Colonic mucosa (tissue), 4 donors: Measurements from ENCODE around the gene ZNF319. TPM values are rescaled to one million over a fixed set of nuclear protein-coding genes. Genes with fewer than 3 reads are reported as not detected.

Experiments
- DNase-seq: peaks from one replicate; pipeline ENCODE4 v3.0.0-alpha.2; 2020
- H3K27ac ChIP-seq: fragments of 200-600 bp; one replicate; pipeline ENCODE4 v1.8.0; 2021
- H3K27me3 ChIP-seq: fragments of 200-600 bp; one replicate; pipeline ENCODE4 v1.8.0; 2021
- H3K36me3 ChIP-seq: fragments of 200-600 bp; one replicate; pipeline ENCODE4 v1.8.0; 2021
- H3K4me1 ChIP-seq: fragments of 200-600 bp; one replicate; pipeline ENCODE4 v1.8.0; 2021; ENCODE audit warnings: mild to moderate bottlenecking
- H3K4me3 ChIP-seq: fragments of 200-600 bp; one replicate; pipeline ENCODE4 v1.8.0; 2021
- H3K9ac ChIP-seq, 2 donors: one replicate each; pipeline ENCODE4 v1.7.0; 2013; ENCODE audit warnings: control low read depth in 2 of 2, low read depth in 2 of 2, low read length in 2 of 2
- H3K9me3 ChIP-seq: fragments of 200-600 bp; one replicate; pipeline ENCODE4 v1.8.0; 2021
- CTCF ChIP-seq: fragments of 200-600 bp; IDR thresholded peaks from one replicate; pipeline ENCODE4 v1.8.0; 2022; ENCODE audit warnings: antibody characterized with exemption, mild to moderate bottlenecking
- intact Hi-C: fragments of 100-400 bp; cut with DNase I; formaldehyde crosslinking; loops from one replicate; pipeline ENCODE4 v1.14.1; 2022
- total RNA-seq, 2 donors: library from RNA; stranded (reverse); fragmentation: NEBNext Ultra II Directional in 1 of 2; extraction: Animal tissue kit (Norgen Biotek cat#: 25700) in 1 of 2; gene quantifications; one replicate each; pipeline ENCODE4 v1.2.1, GENCODE V29; 2021
- donor health status: healthy.
- donor health status: DM: no; HTN: no; CAD: no.
- donor health status: DM: no; HTN: no; CAD: no.

Gene ZNF319
- total RNA-seq, 2 donors from 2014 or later: 3.5 to 5.3 TPM

DNA sequence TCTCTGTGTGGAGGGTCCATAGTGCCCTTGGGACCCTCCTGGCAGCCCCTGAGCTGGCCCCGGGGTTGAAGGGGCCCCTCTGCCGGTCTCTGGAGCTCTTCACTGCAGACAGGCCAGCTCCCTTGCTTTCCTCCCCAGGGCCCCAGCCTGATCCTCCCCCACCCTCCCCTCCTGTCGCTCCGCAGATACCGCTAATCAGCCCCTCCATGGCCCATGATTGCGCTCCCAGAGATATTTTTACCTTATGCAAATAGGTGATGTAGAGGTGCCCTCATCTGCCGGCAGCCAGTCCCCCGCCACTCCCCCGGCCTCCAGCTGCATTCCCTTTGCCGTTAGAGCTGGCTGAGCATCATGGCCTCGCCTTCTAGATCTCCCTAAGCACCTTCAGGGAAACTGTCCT lies 34.3 kb upstream of the ZNF319 start:
- no peak overlapping the region for H3K27ac ChIP-seq
- no peak overlapping the region for H3K4me3 ChIP-seq
- H3K27me3 ChIP-seq: no peaks in the 10 kb centered on the region
- no peak for DNase-seq
- H3K4me1 ChIP-seq: no peaks in the 10 kb centered on the region
- no peaks in the 10 kb centered on the region for H3K9me3 ChIP-seq
- H3K9ac ChIP-seq: no peak overlapping the region
- no peaks in the 10 kb centered on the region for H3K36me3 ChIP-seq
- TF ChIP-seq CTCF: no peak
- intact Hi-C loops: no loop called here

DNA sequence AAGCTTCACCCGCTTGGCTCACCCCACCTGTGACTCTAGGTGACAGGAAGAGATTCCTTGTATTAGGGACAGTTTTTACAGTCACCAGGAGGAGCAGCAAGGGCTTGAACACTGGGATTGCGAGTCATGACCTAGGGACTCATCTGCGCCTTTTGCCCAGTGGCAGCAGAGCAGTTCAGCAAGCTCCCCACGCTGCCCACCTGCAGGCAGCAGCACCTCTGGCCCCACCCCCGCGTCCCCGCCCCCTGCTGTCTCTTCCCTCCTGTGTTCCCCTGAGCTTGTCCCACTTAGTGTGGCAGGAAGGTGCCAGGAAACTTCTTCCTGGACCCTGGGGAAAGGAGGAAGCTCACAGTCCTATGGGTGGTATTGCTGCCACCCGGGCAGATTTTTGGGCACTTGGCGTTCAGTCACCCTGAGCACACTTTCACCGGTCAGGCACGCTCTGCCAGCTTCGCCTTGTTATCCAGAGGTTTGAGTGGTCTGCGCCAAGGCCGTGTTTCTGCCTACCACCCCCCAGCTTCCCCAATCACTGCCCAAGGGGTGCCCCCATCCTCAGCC lies 33.7 kb upstream of the ZNF319 start:
- no peak for DNase-seq
- no peaks in the 10 kb centered on the region for H3K9me3 ChIP-seq
- H3K4me1 ChIP-seq: no peaks in the 10 kb centered on the region
- H3K27me3 ChIP-seq: no peaks in the 10 kb centered on the region
- no peak overlapping the region for H3K4me3 ChIP-seq
- TF ChIP-seq CTCF: no peak
- no peak overlapping the region for H3K27ac ChIP-seq
- no peaks in the 10 kb centered on the region for H3K36me3 ChIP-seq
- intact Hi-C loops: no loop called here
- H3K9ac ChIP-seq: no peak overlapping the region

GRCh38 chr16:58032710-58033293 lies 32.3 kb upstream of the ZNF319 start:
- intact Hi-C loops: no loop called here
- DNase-seq: no peak
- H3K4me3 ChIP-seq: no peak overlapping the region
- no peaks in the 10 kb centered on the region for H3K4me1 ChIP-seq
- H3K27me3 ChIP-seq: no peaks in the 10 kb centered on the region
- no peak for TF ChIP-seq CTCF
- H3K36me3 ChIP-seq: no peaks in the 10 kb centered on the region
- H3K9ac ChIP-seq: peak overlapping the region in 1 of 2 donors; percentile 20
- H3K27ac ChIP-seq: no peak overlapping the region
- H3K9me3 ChIP-seq: no peaks in the 10 kb centered on the region

- no peak overlapping the region for H3K9ac ChIP-seq
- no peaks in the 10 kb centered on the region for H3K27me3 ChIP-seq
- H3K36me3 ChIP-seq: no peaks in the 10 kb centered on the region
- no peaks in the 10 kb centered on the region for H3K4me1 ChIP-seq
- DNase-seq: no peak
- no peaks in the 10 kb centered on the region for H3K9me3 ChIP-seq
- no peak overlapping the region for H3K27ac ChIP-seq
- TF ChIP-seq CTCF: no peak
- no peak overlapping the region for H3K4me3 ChIP-seq
- intact Hi-C loops: no loop called here
Observed at GRCh38 chr16:58031016-58031800, 30.7 kb upstream of the ZNF319 start.

DNA sequence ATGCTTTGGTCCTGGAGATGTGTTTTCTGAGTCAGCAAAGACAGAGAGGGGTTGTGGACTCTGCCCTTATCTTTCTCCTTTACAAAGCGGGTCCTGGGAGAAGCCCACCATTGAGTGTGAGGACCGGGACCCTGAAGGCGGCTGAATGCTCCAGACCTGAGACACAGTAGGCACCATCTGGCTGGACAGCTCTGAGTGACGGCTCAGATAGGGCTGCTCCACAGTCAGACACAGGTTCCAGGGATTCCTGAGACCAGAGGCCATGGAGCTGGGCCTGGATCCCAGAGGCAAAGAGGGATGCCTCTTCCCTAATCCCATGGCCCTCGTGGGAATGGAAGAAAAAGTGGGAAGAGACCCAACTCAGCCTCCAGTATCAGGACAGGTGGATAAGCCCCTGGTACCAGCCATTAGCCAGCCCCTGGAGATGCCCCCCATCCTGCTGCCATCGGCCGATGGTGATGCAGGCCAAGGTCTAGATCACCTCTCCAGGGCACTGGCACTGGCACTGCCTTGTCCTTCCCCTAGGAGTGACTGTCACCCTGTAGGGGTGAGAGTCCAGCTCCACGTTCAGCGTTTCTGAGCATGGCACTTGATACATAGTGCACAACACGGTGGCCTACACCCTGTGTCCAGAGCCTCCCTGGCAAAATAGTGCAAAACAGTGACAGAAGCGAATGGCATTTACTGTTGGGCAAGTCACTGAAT lies 29.8 kb upstream of the ZNF319 start:
- DNase-seq: no peak
- H3K4me1 ChIP-seq: no peaks in the 10 kb centered on the region

More for the DNA sequence above, 29.8 kb upstream of the ZNF319 start:
- H3K27ac ChIP-seq: no peak overlapping the region
- TF ChIP-seq CTCF: no peak
- no peak overlapping the region for H3K9ac ChIP-seq
- H3K27me3 ChIP-seq: no peaks in the 10 kb centered on the region
- intact Hi-C loops: no loop called here
- H3K36me3 ChIP-seq: no peaks in the 10 kb centered on the region
- H3K9me3 ChIP-seq: no peaks in the 10 kb centered on the region
- no peak overlapping the region for H3K4me3 ChIP-seq
